GM18505 (cell line): ENCODE results near the gene CSK.

ENCODE experiments used
- ATAC-seq: cut with Tn5 transposase; IDR thresholded peaks from one replicate; pipeline ENCODE4 v1.9.1; 2021; ENCODE audit not compliant: unreplicated experiment
- POLR2A ChIP-seq: IDR thresholded peaks from 4 replicates; pipeline ENCODE4 v1.6.1; 2011; ENCODE audit warnings: borderline replicate concordance; ENCODE audit not compliant: insufficient read depth, insufficient read length; ENCODE audit errors: extremely low read depth

Gene CSK

DNA sequence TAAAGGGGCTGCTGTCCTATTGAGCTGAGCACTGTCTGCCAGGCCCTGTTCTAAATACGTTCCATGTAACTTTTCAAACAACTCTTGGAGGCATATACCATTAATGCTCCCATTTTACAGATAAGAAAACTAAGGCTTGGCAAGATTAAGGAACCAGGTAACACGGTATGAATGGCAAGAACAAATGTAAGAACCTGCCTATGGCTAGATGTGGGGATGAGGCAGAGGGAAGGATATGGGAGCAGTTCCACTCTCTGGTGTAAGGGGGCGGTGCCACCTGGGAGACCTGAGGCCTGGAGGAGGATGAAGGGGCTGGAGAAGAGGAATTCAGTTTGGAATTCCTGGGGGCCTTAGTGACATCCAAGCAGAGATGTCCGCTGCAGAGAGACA lies 27.0 kb downstream of the CSK start:
- ATAC-seq: no peak
- no peak for TF ChIP-seq POLR2A

DNA sequence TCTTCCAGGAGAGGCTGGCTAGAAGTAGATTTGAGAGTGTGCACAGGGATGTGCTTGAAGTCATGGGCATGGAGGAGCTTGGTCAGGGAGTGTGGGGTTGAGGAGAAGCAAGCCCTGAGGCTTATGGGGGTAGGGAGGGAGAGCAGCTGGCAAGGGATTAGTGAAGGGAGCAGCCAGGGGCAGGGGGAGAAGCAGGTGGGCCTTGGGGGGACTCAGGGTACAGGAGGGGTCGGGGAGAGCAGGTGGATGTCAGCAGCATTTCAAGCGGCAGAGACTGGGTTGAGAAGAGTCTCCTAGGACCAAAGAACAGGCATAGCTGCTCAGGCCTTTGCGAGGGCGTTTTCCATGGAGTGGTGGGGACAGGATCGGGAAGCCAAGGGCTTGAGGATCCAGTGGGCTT lies 27.4 kb downstream of the CSK start:
- ATAC-seq: no peak
- TF ChIP-seq POLR2A: no peak

DNA sequence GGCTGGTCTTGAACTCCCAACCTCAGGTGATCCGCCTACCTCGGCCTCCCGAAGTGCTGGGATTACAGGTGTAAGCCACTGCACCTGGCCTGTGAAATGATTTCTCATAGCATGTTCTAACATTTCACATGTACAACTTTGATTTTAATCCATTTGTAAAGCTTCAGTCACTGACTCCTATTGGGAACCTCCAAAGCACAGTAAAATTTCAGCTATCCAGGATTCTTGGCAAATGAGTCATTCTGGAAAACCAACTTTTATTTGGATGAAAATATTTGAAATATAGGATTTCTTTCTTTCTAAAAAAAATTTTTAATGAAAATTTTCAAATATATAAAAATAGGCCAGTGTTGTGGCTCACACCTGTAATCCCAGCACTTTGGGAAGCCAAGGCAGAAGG lies 28.1 kb downstream of the CSK start:
- ATAC-seq: no peak

DNA sequence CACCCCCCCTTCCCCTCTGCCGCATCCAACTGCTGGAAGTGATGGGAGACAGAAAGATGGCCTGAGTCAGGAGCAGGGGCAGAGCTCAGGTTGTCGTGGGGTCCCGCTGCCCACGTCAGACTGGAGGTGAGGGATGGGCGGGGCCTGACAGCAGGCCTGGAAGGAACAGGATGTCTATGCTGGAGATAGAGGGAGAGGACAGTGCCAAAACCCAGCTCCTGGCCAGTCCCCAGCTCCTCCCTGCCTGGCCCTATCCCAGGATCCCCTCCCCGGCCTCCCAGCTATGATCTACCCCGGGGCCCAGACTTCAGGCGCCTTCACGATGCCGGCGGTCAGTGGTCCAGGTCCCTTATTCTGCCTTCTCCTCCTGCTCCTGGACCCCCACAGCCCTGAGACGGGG lies 30.7 kb downstream of the CSK start, which contains the start of gene LMAN1L:
Gene LMAN1L (plus strand): TSS at position 303 of the 400 bp plus-strand sequence. CDS start 20 bp downstream, at position 323.
- ATAC-seq: no peak
- TF ChIP-seq POLR2A: no peak

More for the DNA sequence above, 28.1 kb downstream of the CSK start:
- TF ChIP-seq POLR2A: no peak

DNA sequence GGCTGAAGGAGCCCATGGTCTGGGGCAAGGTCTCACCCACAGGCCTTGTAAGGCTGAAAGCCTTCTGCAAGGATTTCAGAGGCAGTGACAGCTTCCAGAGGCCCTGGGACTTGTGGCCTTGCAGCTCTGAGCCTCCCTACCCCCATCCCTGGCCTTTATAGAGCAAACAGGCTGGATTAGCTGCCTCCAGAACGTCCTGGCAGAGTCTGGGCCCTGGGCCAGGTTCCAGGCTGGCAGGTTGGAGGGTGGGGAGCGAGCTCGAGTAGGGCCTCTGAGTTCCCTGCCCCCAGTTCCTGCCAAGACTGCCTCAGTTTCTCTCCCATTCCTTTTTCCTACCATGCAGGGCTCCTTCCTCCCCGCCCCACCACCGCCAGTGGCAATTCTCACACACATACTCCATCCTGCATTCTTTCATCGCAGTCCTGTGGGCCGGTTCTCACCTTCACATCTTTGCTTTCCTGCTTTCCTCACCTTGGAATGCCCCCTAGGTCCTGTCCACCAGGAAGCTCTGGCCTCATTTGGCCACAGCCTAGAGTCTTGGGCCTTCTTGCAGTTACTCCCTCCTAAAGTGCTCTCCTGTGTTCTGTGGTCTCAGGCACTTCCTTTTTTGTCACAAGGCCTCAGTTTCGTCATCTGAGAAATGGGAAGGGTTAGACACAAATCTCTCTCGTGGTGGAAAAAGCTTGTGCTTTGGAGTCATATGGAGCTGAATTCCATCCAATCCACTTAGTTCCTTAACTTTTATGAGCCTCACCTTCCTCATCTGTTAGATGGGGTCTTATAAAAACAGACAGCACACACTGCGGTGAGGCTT lies 33.4 kb downstream of the CSK start:
- no peak for ATAC-seq
- no peak for TF ChIP-seq POLR2A

DNA sequence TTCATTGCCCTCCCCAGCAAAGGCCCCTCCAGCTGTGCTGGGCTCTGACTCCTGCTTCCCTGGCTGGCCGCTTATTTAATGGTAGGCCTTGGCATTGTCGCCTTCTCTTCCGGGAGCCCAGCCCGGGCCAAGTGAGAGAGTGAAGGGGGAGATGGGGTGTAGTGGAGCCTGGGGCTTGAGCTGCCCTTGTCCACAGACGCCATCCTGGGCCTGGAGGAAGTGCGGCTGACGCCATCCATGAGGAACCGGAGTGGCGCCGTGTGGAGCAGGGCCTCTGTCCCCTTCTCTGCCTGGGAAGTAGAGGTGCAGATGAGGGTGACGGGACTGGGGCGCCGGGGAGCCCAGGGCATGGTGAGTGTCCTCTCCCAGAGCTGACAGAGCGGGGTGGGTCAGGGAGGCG lies 34.1 kb downstream of the CSK start:
- no peak for TF ChIP-seq POLR2A
- ATAC-seq: no peak

DNA sequence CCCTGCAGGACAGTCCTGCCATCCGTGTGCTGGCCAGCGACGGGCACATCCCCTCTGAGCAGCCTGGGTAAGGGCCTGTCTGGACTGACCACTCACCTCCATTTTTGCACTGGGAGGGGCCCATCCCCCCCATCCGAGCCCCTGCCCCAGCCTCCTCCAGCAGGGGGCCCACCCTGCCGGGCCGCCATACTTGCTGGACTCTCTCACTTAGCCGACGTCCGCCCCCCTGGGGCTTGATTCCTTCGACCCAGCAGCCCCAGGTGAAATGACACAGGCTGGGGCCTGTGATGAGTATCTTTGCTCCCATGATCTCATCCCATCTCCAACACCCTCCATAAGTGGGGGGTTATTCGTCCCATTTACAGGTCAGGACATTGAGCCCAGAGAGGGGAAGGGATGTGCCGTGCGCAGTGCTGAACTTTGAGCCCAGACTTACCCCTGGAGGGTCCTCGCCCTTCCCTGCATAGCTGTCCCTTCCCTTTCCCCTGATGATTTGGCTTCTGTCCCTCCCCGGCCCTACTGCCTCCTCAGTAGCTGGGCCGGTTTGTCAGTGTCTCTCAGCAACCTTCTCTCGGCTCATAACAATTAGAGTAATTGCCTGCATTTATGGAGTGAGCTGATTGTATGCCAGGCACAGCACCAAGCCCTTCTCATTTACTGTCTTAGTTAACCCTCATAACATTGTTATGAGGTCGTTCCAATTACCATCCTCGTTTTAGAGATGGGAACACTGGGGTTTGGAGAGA lies 34.9 kb downstream of the CSK start:
- no peak for ATAC-seq
- TF ChIP-seq POLR2A: no peak

DNA sequence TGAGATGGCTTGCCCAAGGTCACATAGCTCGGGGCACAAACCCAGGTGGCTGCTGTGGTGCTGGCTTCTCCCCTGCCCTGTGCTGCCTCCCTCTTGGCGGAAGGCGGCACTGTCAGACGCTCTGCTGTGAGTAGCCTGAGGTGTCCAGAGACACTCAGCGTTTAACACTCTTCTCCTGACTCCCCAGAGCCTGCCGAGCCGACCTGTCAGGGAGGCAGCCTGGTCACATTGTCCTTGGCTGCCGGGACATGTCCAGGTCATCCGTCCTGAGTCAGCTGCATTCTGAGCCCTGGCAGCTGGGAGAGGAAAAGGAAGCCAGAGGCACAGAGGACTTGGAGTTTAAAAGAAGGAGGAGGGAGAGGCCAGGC lies 35.5 kb downstream of the CSK start:
- ATAC-seq: no peak
- no peak for TF ChIP-seq POLR2A

DNA sequence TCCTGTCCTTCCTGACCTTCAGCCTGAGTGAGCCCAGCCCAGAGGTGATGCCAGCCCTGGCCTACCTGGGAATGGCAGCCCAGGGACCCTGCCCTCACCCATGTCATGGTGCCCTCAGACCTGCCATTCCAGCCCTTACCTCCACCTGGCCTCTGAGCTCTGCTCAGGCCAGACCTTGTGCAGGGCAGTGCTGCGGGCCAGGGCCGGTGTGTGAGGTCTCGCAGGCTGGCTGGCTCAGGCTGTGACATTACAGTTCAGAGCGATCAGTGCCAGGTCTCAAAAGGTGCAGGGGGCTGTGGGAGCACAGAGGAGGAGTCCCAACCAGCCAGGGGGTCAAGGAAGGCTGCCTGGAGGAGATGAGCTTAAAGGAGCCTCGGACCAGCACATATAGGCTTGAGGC lies 38.2 kb downstream of the CSK start:
- ATAC-seq: no peak
- TF ChIP-seq POLR2A: no peak

DNA sequence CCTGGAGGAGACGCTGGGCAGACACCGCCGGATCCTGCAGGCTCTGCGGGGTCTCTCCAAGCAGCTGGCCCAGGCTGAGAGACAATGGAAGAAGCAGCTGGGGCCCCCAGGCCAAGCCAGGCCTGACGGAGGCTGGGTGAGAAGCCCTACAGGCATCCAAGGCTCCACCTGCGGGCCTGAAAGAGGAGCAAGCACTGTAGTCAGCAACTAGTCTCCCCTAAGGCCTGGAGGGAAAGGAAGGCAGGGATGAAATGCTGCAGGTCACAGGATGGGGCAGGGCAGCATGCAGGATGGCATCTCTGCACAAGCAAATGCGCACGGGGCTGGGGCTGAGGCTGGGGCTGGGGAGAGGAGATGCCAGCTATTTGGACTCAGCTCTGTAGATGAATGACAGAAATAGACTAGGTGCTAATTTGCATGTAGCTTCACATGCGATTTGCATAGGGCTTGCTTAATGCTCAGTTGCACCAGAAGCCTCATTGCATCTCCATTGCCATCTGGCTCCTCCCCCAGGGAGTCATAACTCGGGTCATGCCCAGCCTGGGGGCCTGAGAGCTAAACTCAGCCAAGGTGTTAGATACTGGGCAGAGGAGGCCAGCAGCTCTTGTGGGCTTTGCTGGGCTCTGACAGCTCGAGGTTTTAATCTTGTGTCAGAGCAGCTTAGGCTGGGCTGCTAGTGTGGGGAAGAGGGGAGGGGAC lies 39.4 kb downstream of the CSK start:
- ATAC-seq: peak; percentile 59
- TF ChIP-seq POLR2A: peak; percentile 37

DNA sequence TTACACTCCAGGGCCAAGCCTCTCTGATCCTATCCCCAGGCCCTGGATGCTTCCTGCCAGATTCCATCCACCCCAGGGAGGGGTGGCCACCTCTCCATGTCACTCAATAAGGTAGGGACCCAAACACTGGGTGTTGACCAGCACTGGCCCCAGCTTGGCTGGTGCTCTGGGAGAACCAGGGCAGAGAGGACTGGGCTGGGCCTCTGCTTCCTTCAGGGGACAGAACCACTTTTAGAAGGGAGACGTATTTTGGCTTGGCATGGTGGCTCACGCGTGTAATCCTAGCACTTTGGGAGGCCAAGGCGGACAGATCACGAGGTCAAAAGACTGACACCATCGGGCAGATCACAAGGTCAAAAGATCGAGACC lies 39.9 kb downstream of the CSK start:
- TF ChIP-seq POLR2A: no peak
- no peak for ATAC-seq

DNA sequence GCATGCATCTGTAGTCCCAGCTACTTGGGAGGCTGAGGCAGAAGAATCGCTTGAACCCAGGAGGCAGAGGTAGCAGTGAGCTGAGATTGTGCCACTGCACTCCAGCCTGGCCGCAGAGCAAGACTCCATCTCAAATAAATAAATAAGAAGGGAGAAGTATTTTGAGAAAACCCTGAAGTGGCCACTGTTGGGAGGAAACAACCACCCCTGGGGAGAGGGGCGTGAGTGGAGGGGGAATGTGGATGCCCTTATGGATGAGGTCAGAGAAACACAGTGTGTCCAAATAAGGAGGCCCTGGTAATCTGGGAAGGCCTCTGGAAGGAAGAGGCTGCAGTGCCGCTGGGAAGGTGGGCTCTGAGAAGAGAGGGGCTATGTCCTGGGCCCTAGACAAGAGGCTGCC lies 40.4 kb downstream of the CSK start:
- no peak for TF ChIP-seq POLR2A
- ATAC-seq: no peak

DNA sequence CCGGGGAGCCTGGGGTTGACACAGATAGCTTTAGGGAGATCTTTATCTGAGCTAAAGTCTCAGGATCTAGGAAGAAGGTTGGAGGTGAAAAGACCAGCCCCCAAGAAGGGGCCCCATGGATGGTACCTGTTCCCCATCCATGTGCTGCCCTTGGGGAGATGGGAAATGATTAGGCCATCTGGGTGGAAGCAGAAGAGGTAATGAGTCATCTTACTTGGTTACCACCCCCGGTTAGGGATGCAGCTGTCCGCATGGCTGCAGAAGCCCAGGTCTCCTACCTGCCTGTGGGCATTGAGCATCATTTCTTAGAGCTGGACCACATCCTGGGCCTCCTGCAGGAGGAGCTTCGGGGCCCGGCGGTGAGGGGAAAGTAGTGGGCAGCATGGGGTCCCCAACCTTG lies 41.4 kb downstream of the CSK start:
- ATAC-seq: no peak
- TF ChIP-seq POLR2A: no peak
